NCI-H1436 treated with DMSO at 0.1 percent for 48 hours (cell line): ENCODE results near the gene IL12B.
"Not testable (repeated sequence)": the region's sequence is repeated elsewhere in the genome, so short reads cannot be mapped to it uniquely, and the experiment has no call there.

ENCODE experiments used
- DNase-seq: peaks from one replicate; lab custom pipeline; 2025; lab: John Stamatoyannopoulos, UW

IL12B gene

DNA sequence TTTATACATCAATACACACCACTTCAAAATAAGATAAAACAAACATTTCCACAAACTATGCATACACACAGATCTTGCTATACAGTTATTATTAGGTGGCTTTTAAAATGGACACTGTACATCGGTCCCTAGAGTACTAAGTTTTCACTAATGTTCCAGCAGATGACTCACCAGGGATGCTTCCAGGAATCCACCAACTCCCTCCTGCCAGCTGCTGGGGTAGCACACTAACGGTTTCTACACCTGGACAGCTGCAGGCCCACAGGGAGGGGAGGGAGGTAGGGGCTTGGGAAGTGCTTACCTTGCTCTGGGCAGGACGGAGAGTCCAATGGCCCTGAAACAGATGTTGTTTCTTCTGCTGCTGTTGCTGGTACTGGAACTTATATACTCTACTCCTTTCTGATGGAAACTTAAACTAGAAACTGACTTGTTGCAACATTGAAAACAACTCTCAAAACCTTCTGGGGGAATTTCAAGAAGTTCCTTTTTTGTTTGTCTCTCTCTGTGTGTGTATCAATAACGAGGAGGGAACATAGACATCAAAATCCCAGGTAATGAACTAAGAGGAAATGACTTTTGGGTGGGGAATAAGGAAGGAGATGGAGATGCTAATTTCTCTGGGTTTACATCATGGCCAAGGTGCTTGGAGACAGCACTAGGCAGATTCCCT, at the start of gene IL12B:
Gene IL12B (minus strand): TSS at position 357 of the 670 bp plus-strand sequence. CDS start 3,705 bp downstream, outside the sequence.
- no peak for DNase-seq

DNA sequence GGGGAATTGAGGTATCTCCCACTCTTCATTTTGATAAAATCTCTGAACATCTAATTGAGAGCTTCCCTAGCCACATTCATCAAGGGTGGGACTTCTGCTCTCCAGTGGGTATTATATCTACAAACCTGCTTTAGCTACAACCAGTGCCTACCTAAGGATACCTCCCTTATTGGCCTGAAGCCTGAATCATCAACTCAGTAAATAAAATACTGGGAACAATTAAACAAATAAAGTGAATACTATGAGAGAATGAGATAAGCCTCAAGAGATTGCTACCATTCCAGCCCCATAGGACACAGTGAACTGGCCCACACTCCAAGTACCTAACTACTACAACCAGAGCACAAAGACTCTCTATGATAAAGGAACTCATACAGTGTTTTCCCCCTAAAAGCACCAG, 47.4 kb upstream of the IL12B start:
- DNase-seq, result no peak

- DNase-seq, result not testable (repeated sequence)
Measured at GRCh38 chr5:159367866-159368265, 37.6 kb upstream of the IL12B start.

GRCh38 chr5:159366776-159367175, 36.5 kb upstream of the IL12B start:
- not testable (repeated sequence) for DNase-seq

DNA sequence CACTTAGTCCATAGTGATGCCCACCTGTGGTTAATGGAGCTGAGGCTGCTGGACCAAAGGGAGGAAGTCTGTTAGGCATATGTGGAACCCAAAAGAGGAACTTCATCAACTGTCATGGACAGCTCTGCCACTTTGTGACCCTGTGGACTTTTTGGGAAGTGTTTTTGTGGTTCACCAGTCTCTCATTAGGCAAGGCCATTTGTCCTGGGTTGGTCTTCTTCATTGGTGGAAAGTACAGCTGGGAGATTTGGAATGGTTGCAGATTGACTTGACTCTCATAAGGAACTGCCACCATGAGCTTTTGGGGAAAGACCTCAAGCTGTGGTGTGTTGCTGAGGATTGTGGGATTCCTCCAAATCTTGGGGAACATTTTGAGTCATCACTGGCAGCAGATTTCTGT, 31.9 kb upstream of the IL12B start:
- DNase-seq, result no peak

GRCh38 chr5:159359871-159360270, 29.6 kb upstream of the IL12B start:
- not testable (repeated sequence) for DNase-seq

DNA sequence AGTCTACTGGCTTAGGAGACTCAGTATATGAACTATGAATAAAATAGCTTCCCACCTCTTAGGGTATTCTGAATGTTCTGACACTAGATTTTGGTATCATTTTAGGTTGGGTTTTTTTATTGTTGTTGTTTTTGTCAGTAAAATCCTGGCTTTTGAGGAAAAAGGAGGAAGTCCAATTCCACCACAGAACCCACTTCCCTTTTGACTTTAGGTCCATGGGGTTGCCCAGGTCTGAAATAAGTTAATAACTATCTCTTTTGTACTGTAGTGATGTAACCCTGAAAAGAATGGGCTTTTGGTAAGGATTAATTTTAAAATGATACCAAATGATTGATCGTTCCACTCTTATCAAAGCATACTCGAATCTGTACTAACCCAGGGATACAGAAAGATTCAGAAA, 29.1 kb upstream of the IL12B start:
- DNase-seq, result no peak

GRCh38 chr5:159353661-159354252, 23.5 kb upstream of the IL12B start:
- DNase-seq, result no peak

DNA sequence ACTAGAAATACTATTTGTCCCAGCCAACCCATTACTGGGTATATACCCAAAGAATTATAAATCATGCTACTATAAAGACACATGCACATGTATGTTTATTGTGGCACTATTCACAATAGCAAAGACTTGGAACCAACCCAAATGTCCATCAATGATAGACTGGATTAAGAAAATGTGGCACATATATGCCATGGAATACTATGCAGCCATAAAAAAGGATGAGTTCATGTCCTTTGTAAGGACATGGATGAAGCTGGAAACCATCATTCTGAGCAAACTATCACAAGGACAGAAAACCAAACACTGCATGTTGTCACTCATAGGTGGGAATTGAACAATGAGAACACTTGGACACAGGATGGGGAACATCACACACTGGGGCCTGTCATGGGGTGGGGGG, 20.4 kb upstream of the IL12B start:
- not testable (repeated sequence) for DNase-seq

- not testable (repeated sequence) for DNase-seq
Measured at GRCh38 chr5:159350216-159350615, 19.9 kb upstream of the IL12B start.

- DNase-seq, result no peak
Measured at GRCh38 chr5:159345861-159346260, 15.6 kb upstream of the IL12B start.

DNA sequence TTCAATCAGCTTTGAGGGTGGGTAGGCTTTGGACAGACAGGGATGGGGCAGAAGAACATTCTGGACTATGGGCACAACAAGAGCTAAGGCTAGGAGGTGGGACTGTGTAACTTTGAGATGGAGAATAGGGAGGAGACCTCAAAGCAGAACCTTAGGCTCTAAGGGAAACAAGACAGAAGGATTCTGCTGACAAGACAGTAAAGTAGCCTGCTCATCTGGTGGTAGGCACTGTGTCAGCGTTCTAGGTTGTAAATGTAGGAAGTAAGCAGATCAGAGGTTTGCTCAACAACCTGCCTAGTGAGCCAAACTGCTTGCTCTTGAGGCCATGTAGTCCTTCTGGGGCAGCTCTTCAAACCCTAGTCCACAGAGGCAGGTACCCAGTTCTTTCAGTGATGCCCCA, 15.0 kb upstream of the IL12B start:
- no peak for DNase-seq

- DNase-seq, result no peak
Measured at GRCh38 chr5:159343295-159344094, 13.2 kb upstream of the IL12B start.

DNA sequence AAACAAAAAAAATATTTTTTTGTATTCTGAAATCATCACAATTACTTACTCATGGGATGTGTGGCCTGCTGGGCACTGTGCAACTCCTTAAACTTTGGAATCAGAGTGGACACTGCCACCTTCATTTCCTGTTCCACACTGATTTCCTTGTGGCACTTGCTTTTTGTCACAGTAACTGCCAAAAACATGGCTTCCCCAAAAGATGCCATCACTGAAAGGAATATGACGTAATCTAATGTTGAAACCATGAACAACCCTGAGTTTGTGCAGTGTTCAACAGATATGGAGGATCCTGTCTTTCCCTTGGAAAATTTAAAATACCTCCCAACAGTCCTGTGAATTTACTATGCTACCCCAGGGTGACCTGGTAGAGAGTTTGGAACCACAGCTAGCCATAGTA, 12.6 kb upstream of the IL12B start:
- DNase-seq, result no peak

- DNase-seq, result no peak
Measured at GRCh38 chr5:159341906-159342310, 11.6 kb upstream of the IL12B start.

GRCh38 chr5:159341145-159341544, 10.9 kb upstream of the IL12B start:
- DNase-seq, result no peak

GRCh38 chr5:159340511-159340910, 10.2 kb upstream of the IL12B start:
- no peak for DNase-seq

DNA sequence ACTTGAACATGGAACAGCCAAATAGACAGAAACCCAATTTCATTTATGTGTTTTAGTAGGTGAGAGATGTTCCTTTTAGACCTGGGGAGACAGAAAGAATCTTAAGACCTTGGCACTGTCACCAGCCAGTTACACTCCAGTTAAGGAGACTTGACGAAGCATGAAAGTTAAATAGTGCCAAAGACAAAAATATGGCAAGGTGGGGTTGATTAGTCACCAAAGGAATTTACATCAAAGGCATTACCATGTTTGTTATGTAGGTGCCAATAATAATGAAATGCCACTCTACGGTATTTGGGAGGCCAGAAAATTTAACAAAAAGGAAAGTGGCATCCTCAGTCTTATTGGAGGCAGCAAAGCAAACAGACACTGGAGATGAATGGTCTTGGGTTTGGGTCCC, 9.2 kb upstream of the IL12B start:
- DNase-seq, result no peak

- DNase-seq, result no peak
Measured at GRCh38 chr5:159338118-159338517, 7.8 kb upstream of the IL12B start.

DNA sequence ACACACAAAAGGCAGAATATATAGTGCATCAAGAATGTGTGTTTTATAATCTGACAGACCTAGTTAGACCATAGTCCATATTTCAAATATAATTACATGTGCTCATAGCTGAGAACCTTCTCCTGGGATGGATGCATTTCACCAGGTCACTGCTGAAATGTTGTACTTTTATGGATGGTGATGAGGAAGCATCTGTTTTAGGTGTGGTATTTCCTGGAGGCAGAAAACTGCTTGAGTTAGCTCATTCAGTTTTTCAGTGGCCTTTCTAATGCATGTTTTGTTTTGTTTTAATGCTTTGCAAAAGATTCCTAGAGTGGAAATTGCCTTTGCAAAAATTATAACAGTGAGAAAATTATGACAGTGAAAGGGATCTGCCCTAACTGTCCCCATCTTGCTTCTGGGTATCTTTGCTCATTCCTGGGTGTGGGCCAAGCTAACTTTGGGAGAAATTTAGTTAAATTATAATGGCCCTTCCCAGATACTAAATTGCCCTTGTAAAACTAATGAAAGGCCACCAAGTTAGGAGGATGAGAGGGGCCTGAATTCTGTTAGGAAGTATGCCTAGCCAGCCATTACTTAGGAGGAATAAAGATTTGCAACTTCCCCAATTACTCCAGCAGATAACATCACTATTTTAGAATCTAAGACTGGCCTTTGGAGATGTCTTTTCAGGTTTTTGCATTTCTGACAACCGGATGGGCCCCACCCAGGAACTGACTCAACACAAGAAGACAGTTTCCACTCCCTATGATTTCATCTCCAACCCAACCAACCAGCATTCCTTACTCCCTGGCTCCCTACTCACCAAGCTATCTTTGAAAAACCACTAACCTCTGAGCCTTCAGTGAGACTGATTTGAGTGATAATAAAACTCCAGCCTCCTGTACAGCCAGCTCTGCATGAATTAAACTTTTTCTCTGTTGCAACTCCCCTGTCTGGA, 7.0 kb upstream of the IL12B start:
- DNase-seq, result no peak

- DNase-seq, result no peak
Measured at GRCh38 chr5:159336586-159336985, 6.3 kb upstream of the IL12B start.

- DNase-seq, result no peak
Measured at GRCh38 chr5:159333545-159333925, 3.2 kb upstream of the IL12B start.
